Bronchial epithelial cell (primary cell): ENCODE measurements around the gene MYEOV. TPM values are rescaled to one million over a fixed set of nuclear protein-coding genes. Genes with fewer than 3 reads are reported as not detected.

Experiments used
- DNase-seq: peaks from one replicate; pipeline ENCODE4 v3.0.0-alpha.2; 2010; ENCODE audit warnings: low read depth
- FAIRE-seq: peaks from 2 replicates; lab custom pipeline; 2011; peaks lifted over from hg19 to GRCh38; lab: Jason Lieb, UNC
- H3K27me3 ChIP-seq: 2 replicates; pipeline ENCODE4 v1.5.1; 2011; ENCODE audit warnings: low read length; ENCODE audit not compliant: control insufficient read depth, insufficient read depth
- H3K36me3 ChIP-seq: 2 replicates; pipeline ENCODE4 v1.5.1; 2011; ENCODE audit warnings: low read length; ENCODE audit not compliant: control insufficient read depth, insufficient read depth
- H3K4me3 ChIP-seq: 2 replicates; pipeline ENCODE4 v1.5.1; 2011; ENCODE audit warnings: mild to moderate bottlenecking, low read depth, low read length, control low read depth
- CTCF ChIP-seq: IDR thresholded peaks from 2 replicates; pipeline ENCODE4 v1.5.1; 2011; ENCODE audit warnings: mild to moderate bottlenecking, moderate library complexity, low read length, control low read depth, inconsistent platforms; ENCODE audit not compliant: insufficient read depth, severe bottlenecking
- total RNA-seq: library from RNA; depleted of rRNA; stranded (reverse); fragments of >200 nt; gene quantifications from 2 replicates; pipeline ENCODE4 v1.2.1, GENCODE V29; 2014

Gene MYEOV
- total RNA-seq, 1 donor from 2014 or later: 0.26 TPM

GRCh38 chr11:69308936-69309615 is 15.1 kb downstream of the MYEOV start:
- TF ChIP-seq CTCF: no peak
- Histone ChIP-seq H3K36me3 (no peaks in the 10 kb centered on the region), H3K27me3 (peaks cover 4% of the 10 kb centered on the region), H3K4me3 (no peak overlapping the region)
- DNase-seq (no peak), FAIRE-seq (no peak)

GRCh38 chr11:69309631-69310280 is 15.8 kb downstream of the MYEOV start:
- peaks cover 4% of the 10 kb centered on the region for H3K27me3 ChIP-seq
- TF ChIP-seq CTCF: no peak
- no peak for FAIRE-seq
- DNase-seq: no peak
- H3K36me3 ChIP-seq: no peaks in the 10 kb centered on the region
- H3K4me3 ChIP-seq: no peak overlapping the region

GRCh38 chr11:69310351-69310750 is 16.4 kb downstream of the MYEOV start:
- Histone ChIP-seq H3K27me3 (peaks cover 4% of the 10 kb centered on the region), H3K4me3 (no peak overlapping the region), H3K36me3 (no peaks in the 10 kb centered on the region)
- DNase-seq (no peak), FAIRE-seq (no peak)
- no peak for TF ChIP-seq CTCF

GRCh38 chr11:69310934-69311766 is 17.2 kb downstream of the MYEOV start:
- H3K27me3 ChIP-seq: peaks cover 4% of the 10 kb centered on the region
- DNase-seq (no peak), FAIRE-seq (peak; percentile 60)
- no peak overlapping the region for H3K4me3 ChIP-seq
- no peak for TF ChIP-seq CTCF
- H3K36me3 ChIP-seq: no peaks in the 10 kb centered on the region

- no peak for DNase-seq
- Histone ChIP-seq H3K4me3 (no peak overlapping the region), H3K27me3 (peaks cover 3% of the 10 kb centered on the region), H3K36me3 (no peaks in the 10 kb centered on the region)
- no peak for TF ChIP-seq CTCF
- FAIRE-seq: no peak
Observed at GRCh38 chr11:69311767-69312385, 17.9 kb downstream of the MYEOV start.
